Immature natural killer cell (primary cell): ENCODE measurements around the gene RPGR. TPM values are rescaled to one million over a fixed set of nuclear protein-coding genes. Genes with fewer than 3 reads are reported as not detected.

Experiments used
- DNase-seq, 3 donors: peaks; one replicate each; pipeline ENCODE4 v3.0.0; 2022; ENCODE audit warnings: mixed read lengths in 1 of 3
- H3K27ac Mint-ChIP-seq, 6 donors: one replicate each; pipeline ENCODE4 v1.8.0; 2020; ENCODE audit warnings: mixed read lengths in 6 of 6, mild to moderate bottlenecking in 5 of 6, inconsistent platforms in 4 of 6, moderate library complexity in 3 of 6
- H3K27me3 Mint-ChIP-seq, 3 donors: one replicate each; pipeline ENCODE4 v1.8.0; 2020 to 2021; ENCODE audit warnings: low read depth in 3 of 3, mild to moderate bottlenecking in 3 of 3, mixed read lengths in 3 of 3, moderate library complexity in 3 of 3, inconsistent platforms in 1 of 3
- H3K36me3 Mint-ChIP-seq, 3 donors: one replicate each; pipeline ENCODE4 v1.8.0; 2020; ENCODE audit warnings: mixed read lengths in 3 of 3, inconsistent platforms in 2 of 3, mild to moderate bottlenecking in 2 of 3
- H3K4me1 Mint-ChIP-seq, 2 donors: one replicate each; pipeline ENCODE4 v1.8.0; 2020; ENCODE audit warnings: inconsistent platforms in 2 of 2, mild to moderate bottlenecking in 2 of 2, mixed read lengths in 2 of 2, moderate library complexity in 1 of 2
- H3K4me3 Mint-ChIP-seq, 5 donors: one replicate each; pipeline ENCODE4 v1.8.0; 2020; ENCODE audit warnings: mild to moderate bottlenecking in 5 of 5, mixed read lengths in 5 of 5, inconsistent platforms in 3 of 5, moderate library complexity in 3 of 5
- H3K9me3 Mint-ChIP-seq, 6 donors: one replicate each; pipeline ENCODE4 v1.8.0; 2020; ENCODE audit warnings: mild to moderate bottlenecking in 6 of 6, mixed read lengths in 6 of 6, inconsistent platforms in 4 of 6, moderate library complexity in 3 of 6
- polyA plus RNA-seq, 3 donors: library from polyadenylated mRNA; unstranded; fragments of 300-500 nt; fragmentation: Illumina TruSeq; gene quantifications; one replicate each; pipeline ENCODE4 v1.2.3, GENCODE V29; 2021

RPGR gene, protein sequence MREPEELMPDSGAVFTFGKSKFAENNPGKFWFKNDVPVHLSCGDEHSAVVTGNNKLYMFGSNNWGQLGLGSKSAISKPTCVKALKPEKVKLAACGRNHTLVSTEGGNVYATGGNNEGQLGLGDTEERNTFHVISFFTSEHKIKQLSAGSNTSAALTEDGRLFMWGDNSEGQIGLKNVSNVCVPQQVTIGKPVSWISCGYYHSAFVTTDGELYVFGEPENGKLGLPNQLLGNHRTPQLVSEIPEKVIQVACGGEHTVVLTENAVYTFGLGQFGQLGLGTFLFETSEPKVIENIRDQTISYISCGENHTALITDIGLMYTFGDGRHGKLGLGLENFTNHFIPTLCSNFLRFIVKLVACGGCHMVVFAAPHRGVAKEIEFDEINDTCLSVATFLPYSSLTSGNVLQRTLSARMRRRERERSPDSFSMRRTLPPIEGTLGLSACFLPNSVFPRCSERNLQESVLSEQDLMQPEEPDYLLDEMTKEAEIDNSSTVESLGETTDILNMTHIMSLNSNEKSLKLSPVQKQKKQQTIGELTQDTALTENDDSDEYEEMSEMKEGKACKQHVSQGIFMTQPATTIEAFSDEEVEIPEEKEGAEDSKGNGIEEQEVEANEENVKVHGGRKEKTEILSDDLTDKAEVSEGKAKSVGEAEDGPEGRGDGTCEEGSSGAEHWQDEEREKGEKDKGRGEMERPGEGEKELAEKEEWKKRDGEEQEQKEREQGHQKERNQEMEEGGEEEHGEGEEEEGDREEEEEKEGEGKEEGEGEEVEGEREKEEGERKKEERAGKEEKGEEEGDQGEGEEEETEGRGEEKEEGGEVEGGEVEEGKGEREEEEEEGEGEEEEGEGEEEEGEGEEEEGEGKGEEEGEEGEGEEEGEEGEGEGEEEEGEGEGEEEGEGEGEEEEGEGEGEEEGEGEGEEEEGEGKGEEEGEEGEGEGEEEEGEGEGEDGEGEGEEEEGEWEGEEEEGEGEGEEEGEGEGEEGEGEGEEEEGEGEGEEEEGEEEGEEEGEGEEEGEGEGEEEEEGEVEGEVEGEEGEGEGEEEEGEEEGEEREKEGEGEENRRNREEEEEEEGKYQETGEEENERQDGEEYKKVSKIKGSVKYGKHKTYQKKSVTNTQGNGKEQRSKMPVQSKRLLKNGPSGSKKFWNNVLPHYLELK
- polyA plus RNA-seq = 1 to 10 TPM; 4.2 to 7.2 (median 4.4) TPM

DNA sequence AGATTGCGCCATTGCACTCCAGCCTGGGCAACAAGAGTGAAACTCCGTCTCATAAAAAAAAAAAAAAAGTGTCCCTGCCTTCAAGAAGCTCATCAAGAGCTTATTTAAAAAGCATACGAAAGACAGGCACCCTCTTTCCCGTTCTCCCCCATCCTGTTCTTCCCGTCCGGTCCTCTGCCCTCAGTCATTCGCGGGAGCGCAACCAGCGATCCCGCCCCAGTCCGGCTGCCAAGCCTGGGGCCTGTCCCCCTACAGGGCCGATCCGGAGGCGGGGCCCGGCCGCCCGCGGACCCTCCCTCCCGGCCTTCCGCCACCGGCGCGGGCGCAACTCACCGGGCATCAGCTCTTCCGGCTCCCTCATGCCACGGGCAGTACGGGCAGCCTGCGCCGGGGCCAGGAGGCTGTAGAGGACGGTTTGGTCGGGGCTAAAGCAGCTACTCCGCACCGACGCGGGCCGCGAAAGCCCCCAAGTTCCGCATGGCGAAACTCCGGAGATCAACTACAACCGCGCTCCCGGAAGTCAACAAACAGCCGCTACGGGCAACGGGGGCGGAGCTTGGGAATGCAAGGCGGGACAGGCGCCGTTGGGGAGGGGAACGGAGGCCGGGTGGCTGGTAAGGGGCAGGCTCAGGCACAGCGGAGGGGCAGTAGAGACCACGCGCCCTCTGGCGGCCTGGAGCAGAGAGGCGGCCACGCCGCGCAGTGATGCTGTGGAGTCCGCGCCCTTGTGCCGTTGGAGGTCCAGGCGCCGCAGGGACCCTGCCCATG lies at the start of gene RPGR:
Gene RPGR (minus strand): TSS at position 503 of the 768 bp plus-strand sequence. CDS start 142 bp downstream, at position 361.
- Mint-ChIP-seq H3K4me3 (peak within 1 kb of the TSS; percentile 91 to 95 (median 93)), H3K27me3 (peaks cover 5 to 7% (median 7%) of the 10 kb centered on the region in 3 donors), H3K36me3 (no peaks in the 10 kb centered on the region), H3K4me1 (peaks cover 22 to 33% of the 10 kb centered on the region in 2 donors), H3K9me3 (no peaks in the 10 kb centered on the region), H3K27ac (peak within 1 kb of the TSS; percentile 93 to 98 (median 97))
- peak; percentile 91 to 93 (median 93) for DNase-seq

DNA sequence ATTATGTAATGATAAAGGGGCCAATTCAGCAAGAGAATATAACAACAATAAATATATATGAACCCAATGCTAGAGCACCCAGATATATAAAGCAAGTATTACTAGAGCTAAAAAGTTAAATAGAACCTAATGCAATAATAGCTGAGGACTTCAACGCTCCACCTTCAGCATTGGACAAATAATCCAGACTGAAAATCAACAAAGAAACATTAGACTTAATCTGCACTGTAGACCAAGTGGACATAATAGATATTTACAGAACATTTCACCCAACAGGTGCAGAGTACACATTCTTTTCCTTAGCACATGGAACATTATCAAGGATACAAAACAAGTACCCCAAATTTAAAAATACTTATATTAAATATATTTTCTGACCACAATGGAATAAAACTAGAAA lies 49.4 kb upstream of the RPGR start:
- Mint-ChIP-seq H3K4me3 (no peak overlapping the region), H3K27me3 (peaks cover 0 to 1% (median 0%) of the 10 kb centered on the region in 3 donors), H3K4me1 (no peaks in the 10 kb centered on the region), H3K27ac (no peak overlapping the region), H3K9me3 (peaks cover 0 to 2% (median 0%) of the 10 kb centered on the region in 6 donors), H3K36me3 (no peaks in the 10 kb centered on the region)
- DNase-seq = no peak

DNA sequence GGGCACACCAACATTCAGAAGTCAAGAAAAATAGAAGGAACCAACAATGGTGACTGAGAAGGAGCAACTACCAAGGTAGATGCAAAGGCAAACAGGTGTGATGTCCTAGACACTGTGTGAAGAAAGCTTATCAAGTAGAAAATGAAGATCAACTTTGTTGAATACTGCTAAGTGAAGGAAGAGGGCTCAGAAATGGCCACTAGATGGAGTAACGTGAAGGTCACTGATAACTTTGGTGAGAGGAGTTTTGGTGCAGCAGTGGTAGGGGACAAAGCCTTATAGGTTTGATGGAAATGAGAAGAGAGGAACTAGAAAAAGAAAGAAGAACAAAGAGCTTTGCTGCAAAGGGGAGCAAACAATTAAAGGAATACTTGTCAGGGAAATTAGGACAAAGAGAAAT lies 48.6 kb upstream of the RPGR start:
- no peak for DNase-seq
- no peak overlapping the region for H3K27ac Mint-ChIP-seq
- no peaks in the 10 kb centered on the region for H3K36me3 Mint-ChIP-seq
- H3K4me3 Mint-ChIP-seq = no peak overlapping the region
- peaks cover 0 to 3% (median 0%) of the 10 kb centered on the region in 3 donors for H3K27me3 Mint-ChIP-seq
- no peaks in the 10 kb centered on the region for H3K4me1 Mint-ChIP-seq
- peaks cover 0 to 2% (median 0%) of the 10 kb centered on the region in 6 donors for H3K9me3 Mint-ChIP-seq

DNA sequence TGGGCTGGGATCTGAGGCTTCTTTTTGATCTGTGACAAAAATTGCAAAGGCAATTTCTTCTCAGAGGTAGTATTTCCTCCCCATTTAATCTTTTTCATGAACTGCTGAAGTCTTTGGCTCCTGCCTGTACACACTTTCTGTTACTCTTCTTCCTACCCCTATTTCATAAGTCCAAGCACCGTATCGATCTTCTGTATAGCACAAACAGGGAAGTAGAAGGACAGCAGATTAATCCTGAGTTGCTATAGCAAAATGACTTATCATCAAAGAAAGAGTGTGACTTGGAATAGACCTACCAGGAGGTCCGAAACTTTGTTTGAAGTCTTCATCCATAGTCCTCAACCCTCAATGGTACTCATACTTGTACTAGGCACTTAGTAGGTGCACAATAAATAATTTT lies 47.1 kb upstream of the RPGR start:
- DNase-seq = no peak
- Mint-ChIP-seq H3K4me1 (no peaks in the 10 kb centered on the region), H3K27me3 (peaks cover 0 to 3% (median 0%) of the 10 kb centered on the region in 3 donors), H3K36me3 (no peaks in the 10 kb centered on the region), H3K27ac (no peak overlapping the region), H3K4me3 (no peak overlapping the region), H3K9me3 (peaks cover 0 to 2% (median 0%) of the 10 kb centered on the region in 6 donors)

DNA sequence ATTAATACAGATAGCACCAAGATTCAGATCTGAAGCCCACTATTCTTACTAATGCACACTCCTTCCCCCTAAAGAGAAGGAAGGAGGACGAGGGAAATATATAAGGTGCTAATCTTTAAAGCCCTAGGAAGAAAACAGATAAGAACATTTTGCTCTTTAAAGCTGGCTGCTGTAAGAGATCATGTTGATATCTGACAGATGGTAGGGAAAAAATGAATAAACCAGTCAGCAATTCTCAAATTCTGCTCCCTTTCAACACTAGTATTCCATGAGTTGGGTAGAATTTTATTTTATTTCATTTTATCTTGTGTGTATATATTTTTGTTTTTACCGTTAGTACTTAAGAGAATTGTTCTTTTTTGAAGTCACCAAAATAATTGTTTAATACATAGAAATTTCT lies 44.3 kb upstream of the RPGR start:
- no peak overlapping the region for H3K4me3 Mint-ChIP-seq
- peaks cover 0 to 5% (median 2%) of the 10 kb centered on the region in 3 donors for H3K27me3 Mint-ChIP-seq
- H3K9me3 Mint-ChIP-seq = no peaks in the 10 kb centered on the region
- no peak overlapping the region for H3K27ac Mint-ChIP-seq
- H3K36me3 Mint-ChIP-seq = no peaks in the 10 kb centered on the region
- DNase-seq = no peak
- no peaks in the 10 kb centered on the region for H3K4me1 Mint-ChIP-seq

DNA sequence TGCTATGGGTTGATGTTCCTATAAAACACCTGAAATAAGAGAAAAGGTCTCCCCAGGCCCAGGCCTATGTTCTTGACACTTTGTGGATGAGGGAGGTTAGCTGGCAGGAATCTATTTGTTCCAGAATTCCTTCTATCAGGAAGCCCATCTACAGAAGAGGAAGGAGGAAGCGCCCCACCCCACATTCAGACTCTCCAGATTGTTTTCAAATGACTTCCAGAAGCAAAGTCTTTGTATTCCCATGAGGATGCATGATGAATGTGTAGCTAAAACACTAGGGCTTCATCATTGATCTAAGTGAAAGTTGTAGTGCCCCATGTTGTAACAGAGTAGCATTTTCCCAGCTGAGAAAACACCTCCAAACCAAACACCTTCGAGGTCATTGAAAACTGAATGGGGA lies 41.5 kb upstream of the RPGR start:
- Mint-ChIP-seq H3K4me1 (no peaks in the 10 kb centered on the region), H3K36me3 (no peaks in the 10 kb centered on the region), H3K9me3 (no peaks in the 10 kb centered on the region), H3K27me3 (peaks cover 3 to 5% (median 5%) of the 10 kb centered on the region in 3 donors), H3K4me3 (no peak overlapping the region), H3K27ac (no peak overlapping the region)
- no peak for DNase-seq

DNA sequence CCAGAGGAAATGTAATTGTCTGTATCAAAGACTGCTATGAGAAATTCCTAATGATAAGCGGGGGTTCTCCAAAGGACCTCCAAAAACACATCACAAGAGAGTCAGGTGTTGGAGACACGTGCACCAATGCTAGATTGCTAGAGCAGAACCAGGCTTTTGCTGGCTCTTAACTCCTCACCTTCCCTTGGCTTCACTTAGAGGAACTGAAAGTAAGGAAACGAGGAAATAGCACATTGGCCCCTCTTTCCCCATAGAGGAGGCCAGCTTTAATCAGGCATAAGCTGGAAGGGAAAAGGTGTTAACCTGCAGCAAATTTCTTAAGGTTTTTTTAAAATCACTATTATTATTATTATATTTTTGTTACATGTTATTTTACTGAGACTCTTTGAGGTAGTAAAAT lies 38.6 kb upstream of the RPGR start:
- H3K4me3 Mint-ChIP-seq = no peak overlapping the region
- DNase-seq = no peak
- no peaks in the 10 kb centered on the region for H3K4me1 Mint-ChIP-seq
- no peaks in the 10 kb centered on the region for H3K36me3 Mint-ChIP-seq
- no peaks in the 10 kb centered on the region for H3K9me3 Mint-ChIP-seq
- H3K27me3 Mint-ChIP-seq = peaks cover 3 to 7% (median 5%) of the 10 kb centered on the region in 3 donors
- H3K27ac Mint-ChIP-seq = no peak overlapping the region

DNA sequence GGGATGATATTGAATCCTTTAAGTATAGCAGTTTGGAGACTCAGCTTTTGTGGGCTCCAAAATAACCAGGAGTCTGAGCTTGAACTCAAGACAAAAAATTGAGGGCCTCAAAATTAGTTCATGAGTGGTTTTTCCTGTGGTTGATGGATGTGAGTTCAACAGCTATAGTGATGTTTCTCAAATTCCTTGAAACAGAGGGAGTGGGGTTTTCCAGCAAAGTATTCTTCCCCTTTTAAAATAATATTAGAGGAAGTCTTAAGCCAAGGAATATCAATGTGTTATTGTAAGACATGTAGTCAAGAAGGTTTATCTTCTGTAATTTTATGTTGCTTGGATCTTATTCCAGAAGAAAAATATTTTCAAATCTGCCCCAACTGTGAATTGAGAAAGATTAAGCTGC lies 35.7 kb upstream of the RPGR start:
- no peak for DNase-seq
- Mint-ChIP-seq H3K27me3 (peaks cover 2 to 13% (median 3%) of the 10 kb centered on the region in 3 donors), H3K36me3 (no peaks in the 10 kb centered on the region), H3K27ac (no peak overlapping the region), H3K4me1 (no peaks in the 10 kb centered on the region), H3K9me3 (no peaks in the 10 kb centered on the region), H3K4me3 (no peak overlapping the region)

DNA sequence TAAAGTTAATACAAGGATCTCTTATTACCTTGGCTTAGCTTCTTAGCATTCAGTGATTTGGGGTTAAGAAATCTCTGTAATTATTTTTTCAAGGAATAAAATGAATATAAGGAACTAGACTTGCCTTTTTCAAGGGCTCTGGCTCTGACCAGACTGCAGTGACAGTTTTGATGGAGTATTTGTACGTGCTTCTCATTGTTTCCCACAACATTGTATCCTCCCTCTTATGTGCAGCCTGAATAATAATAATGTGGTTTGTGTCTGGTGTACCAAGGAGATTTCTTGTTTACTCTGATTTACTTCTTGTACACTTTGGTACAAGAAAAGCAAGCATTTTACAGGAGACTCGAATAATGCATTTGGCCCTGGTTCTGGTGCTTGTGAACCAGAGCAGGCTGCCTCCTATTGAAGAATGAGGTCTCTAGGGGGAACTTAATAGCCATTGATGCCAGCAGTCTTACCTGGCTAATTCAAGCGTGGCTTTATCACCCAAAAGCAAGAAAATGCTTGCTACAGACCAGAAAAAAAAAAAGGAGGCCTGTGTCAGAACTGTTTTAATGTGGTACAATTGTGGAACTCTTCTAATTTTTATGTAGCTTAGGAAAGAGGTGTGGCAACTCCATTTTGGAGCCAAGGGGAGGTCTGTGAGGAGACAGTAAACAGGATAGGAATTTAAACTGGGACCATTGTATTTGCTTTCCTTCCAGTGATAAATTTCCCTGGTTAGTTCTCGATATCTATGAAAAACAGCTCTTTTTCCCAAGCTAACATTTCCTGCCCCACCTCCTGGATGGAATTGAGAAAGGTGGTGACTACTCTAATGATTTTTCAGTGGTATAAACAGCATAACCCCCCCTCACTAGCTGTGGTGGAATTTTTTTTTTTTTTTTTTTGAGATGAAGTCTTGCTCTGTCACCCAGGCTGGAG lies 30.7 kb upstream of the RPGR start:
- no peaks in the 10 kb centered on the region for H3K9me3 Mint-ChIP-seq
- H3K27me3 Mint-ChIP-seq = peaks cover 0 to 8% (median 0%) of the 10 kb centered on the region in 3 donors
- no peak for DNase-seq
- no peaks in the 10 kb centered on the region for H3K4me1 Mint-ChIP-seq
- H3K27ac Mint-ChIP-seq = no peak overlapping the region
- no peaks in the 10 kb centered on the region for H3K36me3 Mint-ChIP-seq
- H3K4me3 Mint-ChIP-seq = no peak overlapping the region

DNA sequence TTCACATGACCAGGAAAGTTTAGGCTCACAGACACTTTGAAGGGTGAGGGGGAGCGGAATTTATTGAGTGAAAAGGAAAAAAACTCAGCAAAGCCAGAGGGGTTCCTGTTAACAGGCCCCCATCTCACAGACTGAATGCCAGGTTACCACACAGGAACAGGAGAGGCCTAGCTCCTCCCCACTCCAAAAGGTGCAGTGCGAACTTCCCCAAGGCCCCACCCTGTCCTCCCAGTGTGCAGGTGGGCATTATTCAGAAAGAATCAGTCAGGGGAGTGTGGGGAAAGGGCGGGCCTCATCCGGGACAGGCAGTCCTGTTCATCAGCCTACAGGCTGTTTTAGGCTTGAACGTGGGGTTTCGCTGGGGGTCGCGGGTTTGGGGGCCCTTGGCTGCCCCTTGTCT lies 29.1 kb upstream of the RPGR start:
- no peak overlapping the region for H3K27ac Mint-ChIP-seq
- H3K4me1 Mint-ChIP-seq = no peaks in the 10 kb centered on the region
- peaks cover 0 to 8% (median 0%) of the 10 kb centered on the region in 3 donors for H3K27me3 Mint-ChIP-seq
- no peaks in the 10 kb centered on the region for H3K9me3 Mint-ChIP-seq
- H3K4me3 Mint-ChIP-seq = no peak overlapping the region
- no peak for DNase-seq
- H3K36me3 Mint-ChIP-seq = no peaks in the 10 kb centered on the region

DNA sequence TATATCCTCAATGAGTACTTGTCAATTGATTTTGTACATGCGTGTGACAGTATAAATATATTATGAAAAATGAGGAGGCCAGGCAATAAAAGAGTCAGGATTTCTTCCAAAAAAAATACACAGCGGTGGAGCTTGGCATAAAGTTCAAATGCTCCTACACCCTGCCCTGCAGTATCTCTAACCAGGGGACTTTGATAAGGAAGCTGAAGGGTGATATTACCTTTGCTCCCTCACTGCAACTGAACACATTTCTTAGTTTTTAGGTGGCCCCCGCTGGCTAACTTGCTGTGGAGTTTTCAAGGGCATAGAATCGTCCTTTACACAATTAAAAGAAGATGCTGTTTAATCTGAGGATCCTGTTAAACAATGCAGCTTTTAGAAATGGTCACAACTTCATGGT lies 25.1 kb upstream of the RPGR start, which contains the start of gene OTC:
Gene OTC (plus strand): TSS at position 243 of the 400 bp plus-strand sequence. CDS start 93 bp downstream, at position 336.
- Mint-ChIP-seq H3K36me3 (no peaks in the 10 kb centered on the region), H3K9me3 (no peaks in the 10 kb centered on the region), H3K4me3 (no peak within 1 kb of the TSS), H3K27me3 (peaks cover 0 to 8% (median 0%) of the 10 kb centered on the region in 3 donors), H3K4me1 (no peaks in the 10 kb centered on the region), H3K27ac (no peak within 1 kb of the TSS)
- no peak for DNase-seq

DNA sequence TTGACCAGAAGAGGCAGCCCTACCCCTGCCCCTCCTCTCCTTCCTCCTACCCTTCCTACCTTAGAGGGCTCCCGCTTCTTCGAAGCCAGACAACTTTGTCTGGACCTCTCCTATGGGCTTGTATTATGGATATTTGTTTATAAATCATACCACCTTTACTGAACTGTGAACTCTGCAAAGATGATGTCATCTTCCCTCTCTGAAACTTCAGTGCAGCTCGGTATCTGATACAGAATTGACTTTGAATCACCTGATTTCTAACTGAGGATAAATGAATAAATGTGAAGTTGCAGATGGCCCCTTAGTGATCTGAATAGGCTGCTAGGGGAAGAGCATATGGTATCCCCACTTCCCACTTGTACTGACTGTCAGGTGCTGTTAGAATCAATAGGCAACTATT lies 24.0 kb upstream of the RPGR start:
- H3K4me1 Mint-ChIP-seq = no peaks in the 10 kb centered on the region
- DNase-seq = no peak
- peaks cover 0 to 11% (median 2%) of the 10 kb centered on the region in 3 donors for H3K27me3 Mint-ChIP-seq
- no peak overlapping the region for H3K27ac Mint-ChIP-seq
- H3K4me3 Mint-ChIP-seq = no peak overlapping the region
- no peaks in the 10 kb centered on the region for H3K9me3 Mint-ChIP-seq
- H3K36me3 Mint-ChIP-seq = no peaks in the 10 kb centered on the region
